ENCODE results near the gene DLG1. TPM values are rescaled to one million over a fixed set of nuclear protein-coding genes. Genes with fewer than 3 reads are reported as not detected.

Gene DLG1
- total RNA-seq, 1 donor from 2014 or later: 80.2 TPM

DNA sequence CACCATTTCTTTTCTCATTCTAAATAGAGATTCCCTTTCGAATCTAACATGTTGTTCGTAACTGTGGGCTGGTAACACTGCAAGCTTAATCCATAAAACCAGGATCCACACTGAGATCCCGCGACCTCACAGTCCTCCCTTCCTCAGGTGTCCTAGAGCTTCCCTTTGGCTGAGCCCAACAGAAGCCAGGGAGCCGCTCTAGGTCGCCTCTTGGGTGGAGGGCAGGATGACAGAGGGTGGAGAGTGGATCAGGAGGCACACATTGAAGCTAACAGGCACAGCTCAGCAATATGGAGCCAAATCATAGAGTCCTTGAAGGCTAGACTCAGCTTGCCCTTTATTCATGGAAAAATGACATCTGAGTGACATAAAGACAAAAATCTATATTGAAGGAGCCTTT lies 44.7 kb upstream of the DLG1 start:
- no peaks in the 10 kb centered on the region for H3K27me3 ChIP-seq (ENCODE audit: low read depth)
- intact Hi-C loops (cut with DNase I): no loop called here
- ATAC-seq: no peak
- no peaks in the 10 kb centered on the region for H3K4me1 ChIP-seq
- no peak overlapping the region for H3K27ac ChIP-seq
- no peak overlapping the region for H3K4me3 ChIP-seq
- no peak for DNase-seq
- no peaks in the 10 kb centered on the region for H3K36me3 ChIP-seq
- H3K9me3 ChIP-seq: no peaks in the 10 kb centered on the region
- TF ChIP-seq, protein P1, sequence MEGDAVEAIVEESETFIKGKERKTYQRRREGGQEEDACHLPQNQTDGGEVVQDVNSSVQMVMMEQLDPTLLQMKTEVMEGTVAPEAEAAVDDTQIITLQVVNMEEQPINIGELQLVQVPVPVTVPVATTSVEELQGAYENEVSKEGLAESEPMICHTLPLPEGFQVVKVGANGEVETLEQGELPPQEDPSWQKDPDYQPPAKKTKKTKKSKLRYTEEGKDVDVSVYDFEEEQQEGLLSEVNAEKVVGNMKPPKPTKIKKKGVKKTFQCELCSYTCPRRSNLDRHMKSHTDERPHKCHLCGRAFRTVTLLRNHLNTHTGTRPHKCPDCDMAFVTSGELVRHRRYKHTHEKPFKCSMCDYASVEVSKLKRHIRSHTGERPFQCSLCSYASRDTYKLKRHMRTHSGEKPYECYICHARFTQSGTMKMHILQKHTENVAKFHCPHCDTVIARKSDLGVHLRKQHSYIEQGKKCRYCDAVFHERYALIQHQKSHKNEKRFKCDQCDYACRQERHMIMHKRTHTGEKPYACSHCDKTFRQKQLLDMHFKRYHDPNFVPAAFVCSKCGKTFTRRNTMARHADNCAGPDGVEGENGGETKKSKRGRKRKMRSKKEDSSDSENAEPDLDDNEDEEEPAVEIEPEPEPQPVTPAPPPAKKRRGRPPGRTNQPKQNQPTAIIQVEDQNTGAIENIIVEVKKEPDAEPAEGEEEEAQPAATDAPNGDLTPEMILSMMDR (IDR thresholded peaks at IDR 0.05): no peak

DNA sequence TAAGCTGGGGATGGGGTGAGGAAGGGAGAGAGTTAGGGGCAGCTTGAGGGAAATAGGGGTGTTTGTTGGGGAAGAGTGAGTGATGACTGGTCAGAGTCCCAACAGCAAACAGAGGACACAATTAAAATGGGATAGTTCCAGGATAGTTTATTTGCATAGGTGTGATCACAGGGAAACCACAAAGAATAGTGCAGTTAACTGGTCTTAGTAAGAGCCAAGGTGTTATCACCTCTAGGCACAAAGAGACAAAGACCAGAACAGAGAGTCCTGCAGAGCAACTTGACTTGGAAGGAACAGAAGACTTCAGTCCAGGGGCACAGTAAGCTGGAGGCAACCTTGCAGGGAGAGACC lies 42.1 kb upstream of the DLG1 start:
- Histone ChIP-seq H3K4me3 (no peak overlapping the region), H3K36me3 (no peaks in the 10 kb centered on the region), H3K4me1 (no peaks in the 10 kb centered on the region), H3K27me3 (ENCODE audit: low read depth) (no peaks in the 10 kb centered on the region), H3K9me3 (no peaks in the 10 kb centered on the region), H3K27ac (no peak overlapping the region)
- intact Hi-C loops (cut with DNase I): no loop called here
- ATAC-seq (no peak), DNase-seq (no peak)
- TF ChIP-seq, protein P1 (IDR thresholded peaks at IDR 0.05): no peak

DNA sequence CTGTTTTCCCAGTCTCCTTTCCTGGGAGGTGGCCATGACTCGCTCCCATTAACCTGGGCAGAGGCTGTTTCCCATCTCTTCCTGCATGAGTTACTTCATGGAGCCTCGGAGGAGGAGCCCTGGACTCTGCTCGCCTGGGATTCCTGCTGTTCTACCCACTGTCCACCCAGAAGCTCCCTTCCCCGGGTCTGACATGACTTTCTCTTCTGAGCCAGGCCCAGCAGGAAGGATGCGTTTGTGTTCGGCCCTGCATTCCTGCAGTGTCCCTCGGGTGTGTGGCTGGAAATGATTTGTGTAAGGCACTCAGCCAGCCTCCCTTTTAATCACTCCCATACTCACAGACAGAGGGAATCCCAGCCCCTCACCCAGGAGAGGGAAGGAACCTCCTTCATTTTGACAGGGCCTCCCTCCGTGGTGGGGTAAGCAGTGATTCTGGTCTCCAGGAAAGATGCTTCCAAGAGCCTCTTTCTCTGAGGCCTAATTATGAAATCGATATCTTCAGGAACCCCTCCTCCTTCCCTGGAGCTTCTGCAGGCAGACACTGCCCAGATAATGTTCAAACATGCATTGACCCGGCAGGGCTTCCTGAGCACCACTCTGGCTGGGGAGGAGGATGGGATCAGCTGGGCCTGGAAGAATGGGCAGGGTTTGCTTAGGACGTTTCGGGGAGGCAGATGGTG lies 41.6 kb upstream of the DLG1 start:
- Histone ChIP-seq H3K27me3 (ENCODE audit: low read depth) (no peaks in the 10 kb centered on the region), H3K27ac (no peak overlapping the region), H3K36me3 (no peaks in the 10 kb centered on the region), H3K4me1 (no peaks in the 10 kb centered on the region), H3K4me3 (no peak overlapping the region), H3K9me3 (no peaks in the 10 kb centered on the region)
- TF ChIP-seq, protein P1 (IDR thresholded peaks at IDR 0.05): no peak
- ATAC-seq (no peak), DNase-seq (no peak)
- intact Hi-C loops (cut with DNase I): no loop called here

DNA sequence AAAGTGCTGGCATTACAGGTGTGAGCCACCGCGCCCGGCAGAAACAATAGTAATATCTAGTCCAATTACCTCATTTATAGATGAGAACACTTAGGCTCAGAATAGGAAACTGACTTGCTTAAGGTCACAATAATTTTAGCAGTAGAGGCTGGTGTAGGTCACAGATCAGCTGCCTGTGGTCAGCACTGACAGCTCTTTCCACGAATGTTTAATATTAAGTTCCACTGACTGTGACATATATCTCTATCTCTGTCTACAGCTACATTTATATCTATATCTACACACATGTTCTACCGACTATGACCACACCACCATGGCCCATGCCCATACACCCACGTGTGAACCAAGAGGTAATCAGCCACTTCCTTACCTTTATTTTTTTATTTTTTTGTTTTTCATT lies 40.2 kb upstream of the DLG1 start:
- intact Hi-C loops (cut with DNase I): no loop called here
- no peaks in the 10 kb centered on the region for H3K4me1 ChIP-seq
- no peak for DNase-seq
- TF ChIP-seq, protein P1 (IDR thresholded peaks at IDR 0.05): no peak
- no peak overlapping the region for H3K27ac ChIP-seq
- H3K4me3 ChIP-seq: no peak overlapping the region
- no peaks in the 10 kb centered on the region for H3K9me3 ChIP-seq
- H3K36me3 ChIP-seq: no peaks in the 10 kb centered on the region
- no peak for ATAC-seq
- no peaks in the 10 kb centered on the region for H3K27me3 ChIP-seq (ENCODE audit: low read depth)

DNA sequence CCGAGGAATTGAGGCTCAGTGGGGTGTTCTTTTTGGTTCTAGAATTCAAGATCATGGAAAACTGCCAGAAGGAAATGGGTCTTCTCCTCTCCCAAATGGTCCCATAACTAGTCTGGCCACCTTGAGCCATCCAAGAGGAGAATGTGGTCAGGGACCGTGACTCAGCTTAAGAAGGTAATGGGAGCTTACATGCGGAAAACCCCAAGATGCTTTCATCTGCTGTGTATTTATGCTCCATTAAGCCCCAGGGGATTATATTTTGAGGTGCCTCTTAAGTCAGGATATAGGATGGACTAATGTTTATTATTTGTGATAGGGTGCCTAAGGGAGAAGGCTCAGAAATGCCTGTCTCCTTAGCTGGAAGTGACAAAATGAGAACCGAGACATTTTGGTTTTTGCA lies 39.2 kb upstream of the DLG1 start:
- intact Hi-C loops (cut with DNase I): no loop called here
- Histone ChIP-seq H3K9me3 (no peaks in the 10 kb centered on the region), H3K4me1 (no peaks in the 10 kb centered on the region), H3K27ac (no peak overlapping the region), H3K27me3 (ENCODE audit: low read depth) (no peaks in the 10 kb centered on the region), H3K36me3 (no peaks in the 10 kb centered on the region), H3K4me3 (no peak overlapping the region)
- ATAC-seq (no peak), DNase-seq (no peak)
- TF ChIP-seq, protein P1 (IDR thresholded peaks at IDR 0.05): no peak

Measured in lower lobe of right lung (tissue), 2 donors.